ENCODE measurements around the gene FFAR3.

Gene FFAR3

DNA sequence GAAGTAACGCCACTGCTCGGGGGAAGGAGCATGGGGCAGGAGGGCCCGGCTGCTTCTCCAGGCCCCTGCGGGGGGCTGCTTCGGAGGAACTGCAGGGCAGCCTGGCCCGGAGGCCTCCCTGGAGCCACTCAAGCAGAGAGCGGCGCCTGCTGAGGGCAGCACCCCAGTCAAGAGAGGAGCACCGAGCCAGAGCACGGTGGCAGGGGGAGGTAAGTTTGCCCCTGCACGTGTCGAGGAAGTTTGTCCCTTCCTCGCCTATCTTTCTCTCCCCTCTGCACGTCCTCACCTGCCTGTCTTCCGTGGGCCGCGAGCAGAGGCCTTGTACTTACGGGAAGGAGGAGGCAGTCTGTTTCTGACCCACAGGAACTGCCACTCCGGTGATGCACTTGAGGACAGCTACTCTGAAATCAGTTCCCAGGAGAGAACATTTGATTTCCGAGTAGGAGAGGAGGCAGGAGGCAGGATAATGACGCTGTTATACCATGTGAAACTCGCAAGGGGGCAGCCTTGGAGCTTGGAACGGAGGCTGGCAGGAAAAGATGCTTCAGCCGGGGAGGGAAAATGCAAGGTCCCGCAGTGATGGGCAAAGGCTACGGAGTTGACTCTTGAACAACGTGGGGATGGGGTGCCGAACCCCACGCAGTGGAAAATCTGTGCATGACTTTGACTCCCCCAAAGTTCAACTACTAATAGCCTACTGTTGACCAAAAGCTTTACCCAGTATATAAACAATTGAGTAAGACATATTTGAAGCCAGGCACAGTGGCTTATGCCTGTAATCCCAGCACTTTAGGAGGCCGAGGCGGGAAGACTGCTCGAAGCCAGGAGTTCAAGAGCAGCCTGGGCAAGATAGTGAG is 5.6 kb upstream of the FFAR3 start (continued):
- TF ChIP-seq YY1 (tag by site-specific recombination; IDR thresholded peaks at IDR 0.05): no peak
- TF ChIP-seq, protein P1, sequence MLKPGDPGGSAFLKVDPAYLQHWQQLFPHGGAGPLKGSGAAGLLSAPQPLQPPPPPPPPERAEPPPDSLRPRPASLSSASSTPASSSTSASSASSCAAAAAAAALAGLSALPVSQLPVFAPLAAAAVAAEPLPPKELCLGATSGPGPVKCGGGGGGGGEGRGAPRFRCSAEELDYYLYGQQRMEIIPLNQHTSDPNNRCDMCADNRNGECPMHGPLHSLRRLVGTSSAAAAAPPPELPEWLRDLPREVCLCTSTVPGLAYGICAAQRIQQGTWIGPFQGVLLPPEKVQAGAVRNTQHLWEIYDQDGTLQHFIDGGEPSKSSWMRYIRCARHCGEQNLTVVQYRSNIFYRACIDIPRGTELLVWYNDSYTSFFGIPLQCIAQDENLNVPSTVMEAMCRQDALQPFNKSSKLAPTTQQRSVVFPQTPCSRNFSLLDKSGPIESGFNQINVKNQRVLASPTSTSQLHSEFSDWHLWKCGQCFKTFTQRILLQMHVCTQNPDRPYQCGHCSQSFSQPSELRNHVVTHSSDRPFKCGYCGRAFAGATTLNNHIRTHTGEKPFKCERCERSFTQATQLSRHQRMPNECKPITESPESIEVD (tag by site-specific recombination; IDR thresholded peaks at IDR 0.05): no peak
- no peak for TF ChIP-seq ZSCAN18 (tag by site-specific recombination; IDR thresholded peaks at IDR 0.05)
- TF ChIP-seq PRDM1 (tag by site-specific recombination; IDR thresholded peaks at IDR 0.05): no peak
- TF ChIP-seq ZNF2 (tag by site-specific recombination; IDR thresholded peaks at IDR 0.05): peak; percentile 87; the same call in 1 of the 2 replicates
- no peak for TF ChIP-seq ZNF138 (tag by site-specific recombination; IDR thresholded peaks at IDR 0.05; ENCODE audit: borderline replicate concordance)
- TF ChIP-seq ZNF514 (tag by site-specific recombination; IDR thresholded peaks at IDR 0.05): no peak
- TF ChIP-seq HOXD13 (CRISPR knock-in tag; IDR thresholded peaks at IDR 0.05; ENCODE audit: borderline replicate concordance): no peak
- TF ChIP-seq, protein P2, sequence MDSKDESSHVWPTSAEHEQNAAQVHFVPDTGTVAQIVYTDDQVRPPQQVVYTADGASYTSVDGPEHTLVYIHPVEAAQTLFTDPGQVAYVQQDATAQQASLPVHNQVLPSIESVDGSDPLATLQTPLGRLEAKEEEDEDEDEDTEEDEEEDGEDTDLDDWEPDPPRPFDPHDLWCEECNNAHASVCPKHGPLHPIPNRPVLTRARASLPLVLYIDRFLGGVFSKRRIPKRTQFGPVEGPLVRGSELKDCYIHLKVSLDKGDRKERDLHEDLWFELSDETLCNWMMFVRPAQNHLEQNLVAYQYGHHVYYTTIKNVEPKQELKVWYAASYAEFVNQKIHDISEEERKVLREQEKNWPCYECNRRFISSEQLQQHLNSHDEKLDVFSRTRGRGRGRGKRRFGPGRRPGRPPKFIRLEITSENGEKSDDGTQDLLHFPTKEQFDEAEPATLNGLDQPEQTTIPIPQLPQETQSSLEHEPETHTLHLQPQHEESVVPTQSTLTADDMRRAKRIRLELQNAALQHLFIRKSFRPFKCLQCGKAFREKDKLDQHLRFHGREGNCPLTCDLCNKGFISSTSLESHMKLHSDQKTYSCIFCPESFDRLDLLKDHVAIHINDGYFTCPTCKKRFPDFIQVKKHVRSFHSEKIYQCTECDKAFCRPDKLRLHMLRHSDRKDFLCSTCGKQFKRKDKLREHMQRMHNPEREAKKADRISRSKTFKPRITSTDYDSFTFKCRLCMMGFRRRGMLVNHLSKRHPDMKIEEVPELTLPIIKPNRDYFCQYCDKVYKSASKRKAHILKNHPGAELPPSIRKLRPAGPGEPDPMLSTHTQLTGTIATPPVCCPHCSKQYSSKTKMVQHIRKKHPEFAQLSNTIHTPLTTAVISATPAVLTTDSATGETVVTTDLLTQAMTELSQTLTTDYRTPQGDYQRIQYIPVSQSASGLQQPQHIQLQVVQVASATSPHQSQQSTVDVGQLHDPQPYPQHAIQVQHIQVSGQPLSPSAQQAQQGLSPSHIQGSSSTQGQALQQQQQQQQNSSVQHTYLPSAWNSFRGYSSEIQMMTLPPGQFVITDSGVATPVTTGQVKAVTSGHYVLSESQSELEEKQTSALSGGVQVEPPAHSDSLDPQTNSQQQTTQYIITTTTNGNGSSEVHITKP (tag by site-specific recombination; IDR thresholded peaks at IDR 0.05): 0 out of 2 replicates have a peak, but pooled peaks have one; percentile 40
- TF ChIP-seq, protein P3, sequence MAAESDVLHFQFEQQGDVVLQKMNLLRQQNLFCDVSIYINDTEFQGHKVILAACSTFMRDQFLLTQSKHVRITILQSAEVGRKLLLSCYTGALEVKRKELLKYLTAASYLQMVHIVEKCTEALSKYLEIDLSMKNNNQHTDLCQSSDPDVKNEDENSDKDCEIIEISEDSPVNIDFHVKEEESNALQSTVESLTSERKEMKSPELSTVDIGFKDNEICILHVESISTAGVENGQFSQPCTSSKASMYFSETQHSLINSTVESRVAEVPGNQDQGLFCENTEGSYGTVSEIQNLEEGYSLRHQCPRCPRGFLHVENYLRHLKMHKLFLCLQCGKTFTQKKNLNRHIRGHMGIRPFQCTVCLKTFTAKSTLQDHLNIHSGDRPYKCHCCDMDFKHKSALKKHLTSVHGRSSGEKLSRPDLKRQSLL (tag by site-specific recombination; IDR thresholded peaks at IDR 0.05): peak; percentile 78
- peak; percentile 62 for TF ChIP-seq KLF8 (tag by site-specific recombination; IDR thresholded peaks at IDR 0.05)
- TF ChIP-seq, protein P4, sequence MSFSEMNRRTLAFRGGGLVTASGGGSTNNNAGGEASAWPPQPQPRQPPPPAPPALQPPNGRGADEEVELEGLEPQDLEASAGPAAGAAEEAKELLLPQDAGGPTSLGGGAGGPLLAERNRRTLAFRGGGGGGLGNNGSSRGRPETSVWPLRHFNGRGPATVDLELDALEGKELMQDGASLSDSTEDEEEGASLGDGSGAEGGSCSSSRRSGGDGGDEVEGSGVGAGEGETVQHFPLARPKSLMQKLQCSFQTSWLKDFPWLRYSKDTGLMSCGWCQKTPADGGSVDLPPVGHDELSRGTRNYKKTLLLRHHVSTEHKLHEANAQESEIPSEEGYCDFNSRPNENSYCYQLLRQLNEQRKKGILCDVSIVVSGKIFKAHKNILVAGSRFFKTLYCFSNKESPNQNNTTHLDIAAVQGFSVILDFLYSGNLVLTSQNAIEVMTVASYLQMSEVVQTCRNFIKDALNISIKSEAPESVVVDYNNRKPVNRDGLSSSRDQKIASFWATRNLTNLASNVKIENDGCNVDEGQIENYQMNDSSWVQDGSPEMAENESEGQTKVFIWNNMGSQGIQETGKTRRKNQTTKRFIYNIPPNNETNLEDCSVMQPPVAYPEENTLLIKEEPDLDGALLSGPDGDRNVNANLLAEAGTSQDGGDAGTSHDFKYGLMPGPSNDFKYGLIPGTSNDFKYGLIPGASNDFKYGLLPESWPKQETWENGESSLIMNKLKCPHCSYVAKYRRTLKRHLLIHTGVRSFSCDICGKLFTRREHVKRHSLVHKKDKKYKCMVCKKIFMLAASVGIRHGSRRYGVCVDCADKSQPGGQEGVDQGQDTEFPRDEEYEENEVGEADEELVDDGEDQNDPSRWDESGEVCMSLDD (tag by site-specific recombination; IDR thresholded peaks at IDR 0.05): peak; percentile 68; the same call in 1 of the 2 replicates
- TF ChIP-seq ZNF350 (tag by site-specific recombination; IDR thresholded peaks at IDR 0.05): no peak
- no peak for TF ChIP-seq ZBTB8A (tag by site-specific recombination; IDR thresholded peaks at IDR 0.05)
- no peak for TF ChIP-seq SCRT2 (tag by site-specific recombination; IDR thresholded peaks at IDR 0.05)
- TF ChIP-seq ZNF843 (tag by site-specific recombination; IDR thresholded peaks at IDR 0.05): peak; percentile 15; the same call in 1 of the 2 replicates
- peak; percentile 80 for TF ChIP-seq GFI1B (tag by site-specific recombination; IDR thresholded peaks at IDR 0.05)
- no peak for TF ChIP-seq SETDB1 (IDR thresholded peaks at IDR 0.05; ENCODE audit: insufficient read length, low read length)
- no peak for TF ChIP-seq HOXA7 (CRISPR knock-in tag; IDR thresholded peaks at IDR 0.05; ENCODE audit: borderline replicate concordance)
- TF ChIP-seq ZNF148 (tag by site-specific recombination; IDR thresholded peaks at IDR 0.05; ENCODE audit: borderline replicate concordance): 0 out of 2 replicates have a peak, but pooled peaks have one; percentile 0
- no peak for TF ChIP-seq KLF10 (tag by site-specific recombination; IDR thresholded peaks at IDR 0.05)
- peak; percentile 22; the same call in 1 of the 2 replicates for TF ChIP-seq GLIS2 (tag by site-specific recombination; IDR thresholded peaks at IDR 0.05)
- no peak for TF ChIP-seq ZNF404 (tag by site-specific recombination; IDR thresholded peaks at IDR 0.05)
- TF ChIP-seq RBAK (tag by site-specific recombination; IDR thresholded peaks at IDR 0.05): no peak

All from HEK293 (cell line).